Ectodermal cell (in vitro differentiated cells): ENCODE results near the gene GZMM.

Source experiments
- H3K27ac ChIP-seq: 2 replicates; pipeline ENCODE4 v1.7.0; 2013; ENCODE audit warnings: mild to moderate bottlenecking, low read depth, low read length; ENCODE audit not compliant: insufficient read depth, poor library complexity, severe bottlenecking
- H3K27me3 ChIP-seq: 2 replicates; pipeline ENCODE4 v1.7.0; 2013; ENCODE audit warnings: mild to moderate bottlenecking, low read length; ENCODE audit not compliant: insufficient read depth, control insufficient read depth, poor library complexity, severe bottlenecking
- H3K36me3 ChIP-seq: one replicate; pipeline ENCODE4 v1.7.0; 2013; ENCODE audit warnings: low read length; ENCODE audit not compliant: control insufficient read depth, insufficient read depth
- H3K4me1 ChIP-seq: one replicate; pipeline ENCODE4 v1.7.0; 2013; ENCODE audit warnings: low read length; ENCODE audit not compliant: control insufficient read depth, insufficient read depth
- H3K4me3 ChIP-seq: 2 replicates; pipeline ENCODE4 v1.7.0; 2013; ENCODE audit warnings: low read depth, low read length, control low read depth; ENCODE audit not compliant: insufficient read depth
- H3K9me3 ChIP-seq: 2 replicates; pipeline ENCODE4 v1.7.0; 2013; ENCODE audit warnings: mild to moderate bottlenecking, low read length, moderate library complexity; ENCODE audit not compliant: control insufficient read depth
- WGBS, 2 experiments: methylation state at CpG; one replicate each; pipeline ENCODE4 v1.1.7; 2013; ENCODE audit warnings: missing lambda C conversion rate in 2 of 2; 5-methylcytosine and 5-hydroxymethylcytosine counted together

The GZMM gene

GRCh38 chr19:525857-526419 is 17.9 kb upstream of the GZMM start:
- H3K36me3 ChIP-seq: no peaks in the 10 kb centered on the region
- peaks cover 5% of the 10 kb centered on the region for H3K4me1 ChIP-seq
- H3K27me3 ChIP-seq: no peaks in the 10 kb centered on the region
- no peak overlapping the region for H3K27ac ChIP-seq
- 67 to 71% methylated on average over 13 of the region's 13 CpGs for WGBS, 2 experiments
- H3K9me3 ChIP-seq: no peaks in the 10 kb centered on the region
- no peak overlapping the region for H3K4me3 ChIP-seq

- H3K27ac ChIP-seq: peak overlapping the region; percentile 84
- H3K36me3 ChIP-seq: no peaks in the 10 kb centered on the region
- 71 to 72% methylated on average over 38 of the region's 38 CpGs for WGBS, 2 experiments
Measured at GRCh38 chr19:530134-531008, 13.5 kb upstream of the GZMM start.

GRCh38 chr19:531009-531752 is 12.7 kb upstream of the GZMM start:
- Histone ChIP-seq H3K27ac (peak overlapping the region; percentile 84), H3K4me1 (peaks cover 16% of the 10 kb centered on the region), H3K9me3 (no peaks in the 10 kb centered on the region), H3K36me3 (peaks cover 5% of the 10 kb centered on the region), H3K27me3 (no peaks in the 10 kb centered on the region), H3K4me3 (peak overlapping the region; percentile 97)
- 0% methylated on average over 103 of the region's 103 CpGs for WGBS, 2 experiments

More at GRCh38 chr19:530134-531008, 13.5 kb upstream of the GZMM start:
- no peaks in the 10 kb centered on the region for H3K9me3 ChIP-seq
- peak overlapping the region; percentile 97 for H3K4me3 ChIP-seq
- H3K27me3 ChIP-seq: no peaks in the 10 kb centered on the region
- peaks cover 16% of the 10 kb centered on the region for H3K4me1 ChIP-seq

- Histone ChIP-seq H3K27me3 (no peaks in the 10 kb centered on the region), H3K9me3 (no peaks in the 10 kb centered on the region), H3K4me1 (peaks cover 16% of the 10 kb centered on the region), H3K36me3 (peaks cover 13% of the 10 kb centered on the region), H3K4me3 (peak within 1 kb of the TSS; percentile 97), H3K27ac (peak within 1 kb of the TSS; percentile 84)
- 0% methylated on average over 84 of the region's 84 CpGs for WGBS, 2 experiments
Measured at GRCh38 chr19:531753-532560, 11.9 kb upstream of the GZMM start, which contains the start of gene CDC34. TSS of gene CDC34 (plus strand) at chr19:531760. CDS start at chr19:531932, 172 bp downstream.

GRCh38 chr19:532561-533363 is 11.1 kb upstream of the GZMM start:
- Histone ChIP-seq H3K9me3 (no peaks in the 10 kb centered on the region), H3K36me3 (peaks cover 18% of the 10 kb centered on the region), H3K27me3 (no peaks in the 10 kb centered on the region), H3K27ac (peak overlapping the region; percentile 73), H3K4me3 (peak overlapping the region; percentile 97), H3K4me1 (peaks cover 16% of the 10 kb centered on the region)
- WGBS, 2 experiments: 7% methylated on average over 47 of the region's 47 CpGs

GRCh38 chr19:533364-534058 is 10.3 kb upstream of the GZMM start:
- peak overlapping the region; percentile 97 for H3K4me3 ChIP-seq
- WGBS, 2 experiments: 79% methylated on average over 25 of the region's 25 CpGs
- H3K4me1 ChIP-seq: peaks cover 16% of the 10 kb centered on the region
- no peaks in the 10 kb centered on the region for H3K9me3 ChIP-seq
- H3K27me3 ChIP-seq: no peaks in the 10 kb centered on the region
- no peak overlapping the region for H3K27ac ChIP-seq
- peaks cover 25% of the 10 kb centered on the region for H3K36me3 ChIP-seq

GRCh38 chr19:534088-534487 is 9.8 kb upstream of the GZMM start:
- Histone ChIP-seq H3K36me3 (peaks cover 25% of the 10 kb centered on the region), H3K27ac (no peak overlapping the region), H3K9me3 (no peaks in the 10 kb centered on the region), H3K4me1 (peaks cover 16% of the 10 kb centered on the region), H3K27me3 (no peaks in the 10 kb centered on the region), H3K4me3 (no peak overlapping the region)
- 89 to 92% methylated on average over 14 of the region's 14 CpGs for WGBS, 2 experiments

GRCh38 chr19:535017-535835 is 8.6 kb upstream of the GZMM start:
- H3K27me3 ChIP-seq: no peaks in the 10 kb centered on the region
- 84 to 86% methylated on average over 16 of the region's 16 CpGs for WGBS, 2 experiments
- no peak overlapping the region for H3K27ac ChIP-seq
- no peaks in the 10 kb centered on the region for H3K9me3 ChIP-seq
- H3K36me3 ChIP-seq: peaks cover 25% of the 10 kb centered on the region
- peaks cover 16% of the 10 kb centered on the region for H3K4me1 ChIP-seq
- no peak overlapping the region for H3K4me3 ChIP-seq
